HepG2 (cell line): ENCODE results near the gene TSR1. TPM values are rescaled to one million over a fixed set of nuclear protein-coding genes. Genes with fewer than 3 reads are reported as not detected.

ENCODE experiments used
- CBFB ChIP-seq: sonication (generic); formaldehyde crosslinking; IDR thresholded peaks from 2 replicates; pipeline ENCODE4 v1.4.0; 2020; ENCODE audit warnings: missing genetic modification reagents
- CCDC6 ChIP-seq: sonication (generic); formaldehyde crosslinking; IDR thresholded peaks from 2 replicates; pipeline ENCODE4 v1.8.1; 2022; ENCODE audit warnings: mild to moderate bottlenecking, missing genetic modification reagents, moderate library complexity
- GFI1 ChIP-seq: sonication (generic); formaldehyde crosslinking; IDR thresholded peaks from 2 replicates; pipeline ENCODE4 v1.5.0; 2020; ENCODE audit warnings: missing genetic modification reagents, mild to moderate bottlenecking, borderline replicate concordance
- IKZF1 ChIP-seq: fragments of 450-650 bp; IDR thresholded peaks from 2 replicates; pipeline ENCODE4 v1.7.1; 2016
- KDM5B ChIP-seq: sonication (generic); formaldehyde crosslinking; IDR thresholded peaks from 2 replicates; pipeline ENCODE4 v1.4.0; 2020; ENCODE audit warnings: missing genetic modification reagents, mild to moderate bottlenecking, borderline replicate concordance
- KLF12 ChIP-seq: sonication (generic); formaldehyde crosslinking; IDR thresholded peaks from 2 replicates; pipeline ENCODE4 v1.4.0; 2020; ENCODE audit warnings: missing genetic modification reagents, borderline replicate concordance
- MAZ ChIP-seq, 2 experiments: sonication (generic) in 1 of 2; formaldehyde crosslinking in 1 of 2; IDR thresholded peaks; 2 replicates each; pipeline versions ENCODE4 v1.5.0 to v1.6.1; 2012 to 2020; ENCODE audit warnings: low read depth in 2 of 2, mild to moderate bottlenecking in 2 of 2, borderline replicate concordance in 1 of 2, improper control_type of control experiment in 1 of 2, low read length in 1 of 2, missing genetic modification reagents in 1 of 2, moderate library complexity in 1 of 2
- NFIB ChIP-seq: sonication (generic); formaldehyde crosslinking; IDR thresholded peaks from 2 replicates; pipeline ENCODE4 v1.9.0; 2021; ENCODE audit warnings: missing genetic modification reagents, mild to moderate bottlenecking, borderline replicate concordance
- NFRKB ChIP-seq: fragments of 450-650 bp; IDR thresholded peaks from 2 replicates; pipeline ENCODE4 v1.6.1; 2017
- SP4 ChIP-seq: sonication (generic); formaldehyde crosslinking; IDR thresholded peaks from 2 replicates; pipeline ENCODE4 v1.8.1; 2023; ENCODE audit warnings: mild to moderate bottlenecking, missing genetic modification reagents
- ZMAT3 ChIP-seq: sonication (generic); formaldehyde crosslinking; conservative IDR thresholded peaks from 2 replicates; pipeline ENCODE4 v1.7.0; 2021; ENCODE audit warnings: missing genetic modification reagents
- ZNF44 ChIP-seq: sonication (generic); formaldehyde crosslinking; IDR thresholded peaks from 2 replicates; pipeline ENCODE4 v1.5.1; 2020; ENCODE audit warnings: mild to moderate bottlenecking, missing genetic modification reagents
- ZNF788 ChIP-seq: sonication (generic); formaldehyde crosslinking; IDR thresholded peaks from 2 replicates; pipeline ENCODE4 v1.5.0; 2020; ENCODE audit warnings: mild to moderate bottlenecking, missing genetic modification reagents, borderline replicate concordance
- ZNF878 ChIP-seq: sonication (generic); formaldehyde crosslinking; IDR thresholded peaks from 2 replicates; pipeline ENCODE4 v1.8.1; 2023; ENCODE audit warnings: mild to moderate bottlenecking, missing genetic modification reagents, moderate library complexity
- polyA plus RNA-seq, 8 experiments: library from polyadenylated mRNA; depleted of rRNA in 3 of 8; stranded (reverse) in 7 of 8; unstranded in 1 of 8; fragments of >200 nt; fragmentation: Illumina TruSeq in 4 of 8; extraction: Trizol in 4 of 8; gene quantifications; 2 replicates each; pipeline versions ENCODE4 v1.2.1 to v1.2.3, GENCODE V29; 2011 to 2016; ENCODE audit warnings: low read depth in 4 of 8, missing spikeins in 1 of 8, mixed read lengths in 1 of 8; ENCODE audit not compliant: insufficient read depth in 1 of 8
- total RNA-seq, 5 experiments: library from RNA; depleted of rRNA; stranded (reverse); fragments of >200 nt; fragmentation: Illumina TruSeq; extraction: Trizol; gene quantifications; 2 replicates each; pipeline ENCODE4 v1.2.3, GENCODE V29; 2016; ENCODE audit warnings: low read depth in 1 of 5
- TF ChIP-seq, protein P1 (sequence below): sonication (generic); formaldehyde crosslinking; IDR thresholded peaks from 2 replicates; pipeline ENCODE4 v1.4.0; 2020; ENCODE audit warnings: mild to moderate bottlenecking, missing genetic modification reagents, borderline replicate concordance
- TF ChIP-seq, protein P2 (sequence below): sonication (generic); formaldehyde crosslinking; IDR thresholded peaks from 2 replicates; pipeline ENCODE4 v1.4.0; 2020; ENCODE audit warnings: missing genetic modification reagents; ENCODE audit errors: not compliant biosample characterization
- TF ChIP-seq, protein P3 (sequence below): sonication (generic); formaldehyde crosslinking; IDR thresholded peaks from 2 replicates; pipeline ENCODE4 v1.8.1; 2023; ENCODE audit warnings: mild to moderate bottlenecking, inconsistent platforms, moderate library complexity, missing genetic modification reagents, borderline replicate concordance
- TF ChIP-seq, protein P4 (sequence below): sonication (generic); formaldehyde crosslinking; IDR thresholded peaks from 2 replicates; pipeline ENCODE4 v1.5.0; 2020; ENCODE audit warnings: missing genetic modification reagents
- TF ChIP-seq, protein P5 (sequence below): sonication (generic); formaldehyde crosslinking; IDR thresholded peaks from 2 replicates; pipeline ENCODE4 v1.4.0; 2020; ENCODE audit warnings: mild to moderate bottlenecking, missing genetic modification reagents

Gene TSR1
- total and polyA plus RNA-seq, 2 of the 13 experiments (the other 11 are each of a cell fraction or from before 2014, with no cell fraction given): 7.1 to 65.8 TPM

DNA sequence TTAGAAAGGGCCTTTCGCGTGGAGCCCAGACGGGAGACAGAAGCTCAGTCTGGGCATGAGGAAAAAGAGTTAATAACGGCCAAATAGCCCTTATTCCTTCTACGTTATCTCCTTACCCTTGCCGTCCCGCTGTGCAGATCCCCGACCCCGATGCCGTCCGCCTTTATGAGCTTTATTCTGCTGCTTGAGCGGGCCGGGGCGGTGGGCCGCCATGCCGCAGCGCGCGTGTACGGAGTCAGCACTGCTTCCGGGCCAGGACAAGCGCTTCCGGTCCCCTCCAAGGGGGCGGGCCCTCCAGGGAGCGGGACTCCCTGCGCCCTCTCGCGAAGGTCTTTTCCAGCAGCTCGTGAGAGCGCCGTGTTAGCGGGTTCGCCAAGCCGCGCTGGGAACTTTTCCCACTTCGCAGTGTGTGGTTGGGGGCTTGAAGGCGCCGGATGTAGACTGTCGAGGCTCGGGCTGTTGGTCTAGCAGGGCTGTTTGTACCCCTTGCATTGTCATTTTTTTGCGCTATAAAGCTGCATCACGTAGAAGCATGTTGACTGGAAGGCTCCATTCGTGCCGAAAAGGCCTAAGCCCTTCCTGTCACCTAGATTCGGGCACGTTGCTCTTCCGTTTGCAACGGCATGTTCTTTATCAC is at the start of gene TSR1 (continued):
- TF ChIP-seq, protein P1, sequence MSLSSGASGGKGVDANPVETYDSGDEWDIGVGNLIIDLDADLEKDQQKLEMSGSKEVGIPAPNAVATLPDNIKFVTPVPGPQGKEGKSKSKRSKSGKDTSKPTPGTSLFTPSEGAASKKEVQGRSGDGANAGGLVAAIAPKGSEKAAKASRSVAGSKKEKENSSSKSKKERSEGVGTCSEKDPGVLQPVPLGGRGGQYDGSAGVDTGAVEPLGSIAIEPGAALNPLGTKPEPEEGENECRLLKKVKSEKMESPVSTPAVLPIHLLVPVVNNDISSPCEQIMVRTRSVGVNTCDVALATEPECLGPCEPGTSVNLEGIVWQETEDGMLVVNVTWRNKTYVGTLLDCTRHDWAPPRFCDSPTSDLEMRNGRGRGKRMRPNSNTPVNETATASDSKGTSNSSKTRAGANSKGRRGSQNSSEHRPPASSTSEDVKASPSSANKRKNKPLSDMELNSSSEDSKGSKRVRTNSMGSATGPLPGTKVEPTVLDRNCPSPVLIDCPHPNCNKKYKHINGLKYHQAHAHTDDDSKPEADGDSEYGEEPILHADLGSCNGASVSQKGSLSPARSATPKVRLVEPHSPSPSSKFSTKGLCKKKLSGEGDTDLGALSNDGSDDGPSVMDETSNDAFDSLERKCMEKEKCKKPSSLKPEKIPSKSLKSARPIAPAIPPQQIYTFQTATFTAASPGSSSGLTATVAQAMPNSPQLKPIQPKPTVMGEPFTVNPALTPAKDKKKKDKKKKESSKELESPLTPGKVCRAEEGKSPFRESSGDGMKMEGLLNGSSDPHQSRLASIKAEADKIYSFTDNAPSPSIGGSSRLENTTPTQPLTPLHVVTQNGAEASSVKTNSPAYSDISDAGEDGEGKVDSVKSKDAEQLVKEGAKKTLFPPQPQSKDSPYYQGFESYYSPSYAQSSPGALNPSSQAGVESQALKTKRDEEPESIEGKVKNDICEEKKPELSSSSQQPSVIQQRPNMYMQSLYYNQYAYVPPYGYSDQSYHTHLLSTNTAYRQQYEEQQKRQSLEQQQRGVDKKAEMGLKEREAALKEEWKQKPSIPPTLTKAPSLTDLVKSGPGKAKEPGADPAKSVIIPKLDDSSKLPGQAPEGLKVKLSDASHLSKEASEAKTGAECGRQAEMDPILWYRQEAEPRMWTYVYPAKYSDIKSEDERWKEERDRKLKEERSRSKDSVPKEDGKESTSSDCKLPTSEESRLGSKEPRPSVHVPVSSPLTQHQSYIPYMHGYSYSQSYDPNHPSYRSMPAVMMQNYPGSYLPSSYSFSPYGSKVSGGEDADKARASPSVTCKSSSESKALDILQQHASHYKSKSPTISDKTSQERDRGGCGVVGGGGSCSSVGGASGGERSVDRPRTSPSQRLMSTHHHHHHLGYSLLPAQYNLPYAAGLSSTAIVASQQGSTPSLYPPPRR (CRISPR knock-in tag): peak; percentile 13; the same call in 1 of the 2 replicates
- TF ChIP-seq ZMAT3 (CRISPR knock-in tag) (peak; percentile 89; the same call in 1 of the 2 replicates), NFRKB (no peak), ZNF788 (CRISPR knock-in tag) (peak; percentile 54; the same call in 1 of the 2 replicates), KLF12 (CRISPR knock-in tag) (peak; percentile 69; the same call in 1 of the 2 replicates), IKZF1 (no peak), NFIB (CRISPR knock-in tag) (no peak), CBFB (CRISPR knock-in tag) (peak; percentile 68), ZNF878 (CRISPR knock-in tag) (0 out of 2 replicates have a peak, but pooled peaks have one; percentile 66), KDM5B (CRISPR knock-in tag) (peak; percentile 91; the same call in 1 of the 2 replicates), GFI1 (peak; percentile 72; the same call in 1 of the 2 replicates), ZNF44 (0 out of 2 replicates have a peak, but pooled peaks have one; percentile 25), MAZ (IDR thresholded peaks at IDR 0.05; ENCODE audit: borderline replicate concordance, low read depth, low read length) (peak; percentile 84), MAZ (CRISPR knock-in tag; IDR thresholded peaks at IDR 0.05; ENCODE audit: low read depth) (peak; percentile 66; the same call in 1 of the 2 replicates), CCDC6 (CRISPR knock-in tag) (0 out of 2 replicates have a peak, but pooled peaks have one; percentile 66), SP4 (CRISPR knock-in tag) (peak; percentile 76; the same call in 1 of the 2 replicates)
- TF ChIP-seq, protein P2, sequence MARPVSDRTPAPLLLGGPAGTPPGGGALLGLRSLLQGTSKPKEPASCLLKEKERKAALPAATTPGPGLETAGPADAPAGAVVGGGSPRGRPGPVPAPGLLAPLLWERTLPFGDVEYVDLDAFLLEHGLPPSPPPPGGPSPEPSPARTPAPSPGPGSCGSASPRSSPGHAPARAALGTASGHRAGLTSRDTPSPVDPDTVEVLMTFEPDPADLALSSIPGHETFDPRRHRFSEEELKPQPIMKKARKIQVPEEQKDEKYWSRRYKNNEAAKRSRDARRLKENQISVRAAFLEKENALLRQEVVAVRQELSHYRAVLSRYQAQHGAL (CRISPR knock-in tag): peak; percentile 93
- TF ChIP-seq, protein P3, sequence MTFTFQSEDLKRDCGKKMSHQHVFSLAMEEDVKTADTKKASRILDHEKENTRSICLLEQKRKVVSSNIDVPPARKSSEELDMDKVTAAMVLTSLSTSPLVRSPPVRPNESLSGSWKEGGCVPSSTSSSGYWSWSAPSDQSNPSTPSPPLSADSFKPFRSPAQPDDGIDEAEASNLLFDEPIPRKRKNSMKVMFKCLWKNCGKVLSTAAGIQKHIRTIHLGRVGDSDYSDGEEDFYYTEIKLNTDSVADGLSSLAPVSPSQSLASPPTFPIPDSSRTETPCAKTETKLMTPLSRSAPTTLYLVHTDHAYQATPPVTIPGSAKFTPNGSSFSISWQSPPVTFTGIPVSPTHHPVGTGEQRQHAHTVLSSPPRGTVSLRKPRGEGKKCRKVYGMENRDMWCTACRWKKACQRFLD (CRISPR knock-in tag): 0 out of 2 replicates have a peak, but pooled peaks have one; percentile 41
- TF ChIP-seq, protein P4, sequence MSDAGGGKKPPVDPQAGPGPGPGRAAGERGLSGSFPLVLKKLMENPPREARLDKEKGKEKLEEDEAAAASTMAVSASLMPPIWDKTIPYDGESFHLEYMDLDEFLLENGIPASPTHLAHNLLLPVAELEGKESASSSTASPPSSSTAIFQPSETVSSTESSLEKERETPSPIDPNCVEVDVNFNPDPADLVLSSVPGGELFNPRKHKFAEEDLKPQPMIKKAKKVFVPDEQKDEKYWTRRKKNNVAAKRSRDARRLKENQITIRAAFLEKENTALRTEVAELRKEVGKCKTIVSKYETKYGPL (CRISPR knock-in tag): peak; percentile 43; the same call in 1 of the 2 replicates
- TF ChIP-seq, protein P5, sequence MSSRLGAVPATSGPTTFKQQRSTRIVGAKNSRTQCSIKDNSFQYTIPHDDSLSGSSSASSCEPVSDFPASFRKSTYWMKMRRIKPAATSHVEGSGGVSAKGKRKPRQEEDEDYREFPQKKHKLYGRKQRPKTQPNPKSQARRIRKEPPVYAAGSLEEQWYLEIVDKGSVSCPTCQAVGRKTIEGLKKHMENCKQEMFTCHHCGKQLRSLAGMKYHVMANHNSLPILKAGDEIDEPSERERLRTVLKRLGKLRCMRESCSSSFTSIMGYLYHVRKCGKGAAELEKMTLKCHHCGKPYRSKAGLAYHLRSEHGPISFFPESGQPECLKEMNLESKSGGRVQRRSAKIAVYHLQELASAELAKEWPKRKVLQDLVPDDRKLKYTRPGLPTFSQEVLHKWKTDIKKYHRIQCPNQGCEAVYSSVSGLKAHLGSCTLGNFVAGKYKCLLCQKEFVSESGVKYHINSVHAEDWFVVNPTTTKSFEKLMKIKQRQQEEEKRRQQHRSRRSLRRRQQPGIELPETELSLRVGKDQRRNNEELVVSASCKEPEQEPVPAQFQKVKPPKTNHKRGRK (CRISPR knock-in tag): no peak
